Brain microvascular endothelial cell (primary cell): Measurements from ENCODE around the gene GIMAP8.

Experiments
- DNase-seq: peaks from one replicate; pipeline ENCODE4 v3.0.0-alpha.2; 2020
- H3K27ac ChIP-seq: fragments of 250-450 bp; sonication (Bioruptor Pico); 2 replicates; pipeline ENCODE4 v1.5.1; 2020; ENCODE audit warnings: mild to moderate bottlenecking, moderate library complexity
- H3K27me3 ChIP-seq: fragments of 250-450 bp; sonication (Bioruptor Pico); replicated peaks from 2 replicates; pipeline ENCODE4 v1.5.1; 2020; ENCODE audit warnings: mild to moderate bottlenecking
- H3K36me3 ChIP-seq: fragments of 250-450 bp; sonication (Bioruptor Pico); replicated peaks from 2 replicates; pipeline ENCODE4 v1.5.1; 2020; ENCODE audit warnings: mild to moderate bottlenecking
- H3K4me3 ChIP-seq: 2 replicates; pipeline ENCODE4 v1.5.1; 2011; ENCODE audit warnings: low read depth, mild to moderate bottlenecking, control low read depth, low read length, moderate library complexity
- CTCF ChIP-seq: IDR thresholded peaks from 2 replicates; pipeline ENCODE4 v1.5.1; 2011; ENCODE audit warnings: low read depth, mild to moderate bottlenecking, moderate library complexity, low read length, control low read depth, inconsistent platforms; ENCODE audit errors: missing control alignments
- in situ Hi-C: cut with HindIII; loops from 2 replicates; pipeline ENCODE4 v1.10.0; 2017; ENCODE audit warnings: low sequenced_read_pairs, low pct_ligation_motif_present

The GIMAP8 gene

GRCh38 chr7:150468241-150468640 lies 17.8 kb downstream of the GIMAP8 start:
- no peak for TF ChIP-seq CTCF
- H3K27me3 ChIP-seq: no peaks in the 10 kb centered on the region
- in situ Hi-C loops: no loop called here
- no peak overlapping the region for H3K4me3 ChIP-seq
- no peak overlapping the region for H3K27ac ChIP-seq
- no peak for DNase-seq
- no peaks in the 10 kb centered on the region for H3K36me3 ChIP-seq

GRCh38 chr7:150471886-150472285 lies 21.5 kb downstream of the GIMAP8 start:
- no peak for DNase-seq
- no peak overlapping the region for H3K4me3 ChIP-seq
- no peaks in the 10 kb centered on the region for H3K27me3 ChIP-seq
- no peak for TF ChIP-seq CTCF
- no peak overlapping the region for H3K27ac ChIP-seq
- in situ Hi-C loops: no loop called here
- no peaks in the 10 kb centered on the region for H3K36me3 ChIP-seq

GRCh38 chr7:150473902-150474301 lies 23.5 kb downstream of the GIMAP8 start:
- TF ChIP-seq CTCF: no peak

GRCh38 chr7:150476285-150476684 lies 25.9 kb downstream of the GIMAP8 start:
- H3K27ac ChIP-seq: no peak overlapping the region
- no peak for DNase-seq
- H3K27me3 ChIP-seq: no peaks in the 10 kb centered on the region
- in situ Hi-C loops: no loop called here
- no peak overlapping the region for H3K4me3 ChIP-seq
- no peaks in the 10 kb centered on the region for H3K36me3 ChIP-seq
- no peak for TF ChIP-seq CTCF

More at GRCh38 chr7:150473902-150474301, 23.5 kb downstream of the GIMAP8 start:
- Histone ChIP-seq H3K27ac (no peak overlapping the region), H3K36me3 (no peaks in the 10 kb centered on the region), H3K4me3 (no peak overlapping the region), H3K27me3 (no peaks in the 10 kb centered on the region)
- in situ Hi-C loops: no loop called here
- no peak for DNase-seq

- DNase-seq: no peak
- in situ Hi-C loops: no loop called here
- Histone ChIP-seq H3K36me3 (no peaks in the 10 kb centered on the region), H3K27ac (no peak overlapping the region), H3K27me3 (no peaks in the 10 kb centered on the region), H3K4me3 (no peak overlapping the region)
- no peak for TF ChIP-seq CTCF
Measured at GRCh38 chr7:150476819-150477631, 26.6 kb downstream of the GIMAP8 start.
